VCaP (cell line): Measurements from ENCODE around the gene CHGA.

Source experiments
- H3K27ac ChIP-seq: fragments of 450-650 bp; 2 replicates; pipeline ENCODE4 v1.5.1; 2017
- TF ChIP-seq, protein P1 (sequence below): fragments of 450-650 bp; conservative IDR thresholded peaks from 2 replicates; pipeline ENCODE4 v1.5.1; 2017; ENCODE audit warnings: mild to moderate bottlenecking, moderate library complexity

CHGA gene

DNA sequence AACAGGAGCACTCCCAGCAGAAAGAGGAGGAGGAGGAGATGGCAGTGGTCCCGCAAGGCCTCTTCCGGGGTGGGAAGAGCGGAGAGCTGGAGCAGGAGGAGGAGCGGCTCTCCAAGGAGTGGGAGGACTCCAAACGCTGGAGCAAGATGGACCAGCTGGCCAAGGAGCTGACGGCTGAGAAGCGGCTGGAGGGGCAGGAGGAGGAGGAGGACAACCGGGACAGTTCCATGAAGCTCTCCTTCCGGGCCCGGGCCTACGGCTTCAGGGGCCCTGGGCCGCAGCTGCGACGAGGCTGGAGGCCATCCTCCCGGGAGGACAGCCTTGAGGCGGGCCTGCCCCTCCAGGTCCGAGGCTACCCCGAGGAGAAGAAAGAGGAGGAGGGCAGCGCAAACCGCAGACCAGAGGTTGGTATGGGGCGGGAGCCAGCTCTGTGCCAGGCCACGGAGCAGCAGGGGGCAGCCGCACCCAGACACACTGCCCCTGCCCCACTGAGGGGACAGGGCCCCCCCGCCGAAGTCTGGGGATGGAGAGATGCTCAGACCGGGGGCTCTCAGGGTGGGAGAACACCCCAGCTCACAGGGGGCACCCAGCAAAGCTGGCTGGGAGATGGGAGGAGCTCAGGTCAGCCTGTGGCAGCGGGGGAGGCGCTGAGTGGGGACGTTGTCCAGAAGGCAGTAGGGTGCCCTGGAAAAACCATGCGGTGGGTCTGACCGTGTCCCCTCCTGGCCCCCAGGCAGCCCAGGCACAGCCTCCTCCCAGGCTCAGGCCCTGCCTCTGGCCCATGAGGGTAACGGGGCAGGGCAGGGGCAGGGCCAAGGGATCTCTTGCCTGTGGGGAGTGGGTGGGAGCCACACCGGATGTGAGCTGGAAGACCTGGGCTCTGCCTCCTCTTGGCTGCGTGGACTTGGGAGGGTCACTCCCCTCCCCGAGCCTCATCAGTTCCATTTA is 9.8 kb downstream of the CHGA start:
- TF ChIP-seq, protein P1, sequence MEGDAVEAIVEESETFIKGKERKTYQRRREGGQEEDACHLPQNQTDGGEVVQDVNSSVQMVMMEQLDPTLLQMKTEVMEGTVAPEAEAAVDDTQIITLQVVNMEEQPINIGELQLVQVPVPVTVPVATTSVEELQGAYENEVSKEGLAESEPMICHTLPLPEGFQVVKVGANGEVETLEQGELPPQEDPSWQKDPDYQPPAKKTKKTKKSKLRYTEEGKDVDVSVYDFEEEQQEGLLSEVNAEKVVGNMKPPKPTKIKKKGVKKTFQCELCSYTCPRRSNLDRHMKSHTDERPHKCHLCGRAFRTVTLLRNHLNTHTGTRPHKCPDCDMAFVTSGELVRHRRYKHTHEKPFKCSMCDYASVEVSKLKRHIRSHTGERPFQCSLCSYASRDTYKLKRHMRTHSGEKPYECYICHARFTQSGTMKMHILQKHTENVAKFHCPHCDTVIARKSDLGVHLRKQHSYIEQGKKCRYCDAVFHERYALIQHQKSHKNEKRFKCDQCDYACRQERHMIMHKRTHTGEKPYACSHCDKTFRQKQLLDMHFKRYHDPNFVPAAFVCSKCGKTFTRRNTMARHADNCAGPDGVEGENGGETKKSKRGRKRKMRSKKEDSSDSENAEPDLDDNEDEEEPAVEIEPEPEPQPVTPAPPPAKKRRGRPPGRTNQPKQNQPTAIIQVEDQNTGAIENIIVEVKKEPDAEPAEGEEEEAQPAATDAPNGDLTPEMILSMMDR = no peak
- H3K27ac ChIP-seq = no peak overlapping the region

DNA sequence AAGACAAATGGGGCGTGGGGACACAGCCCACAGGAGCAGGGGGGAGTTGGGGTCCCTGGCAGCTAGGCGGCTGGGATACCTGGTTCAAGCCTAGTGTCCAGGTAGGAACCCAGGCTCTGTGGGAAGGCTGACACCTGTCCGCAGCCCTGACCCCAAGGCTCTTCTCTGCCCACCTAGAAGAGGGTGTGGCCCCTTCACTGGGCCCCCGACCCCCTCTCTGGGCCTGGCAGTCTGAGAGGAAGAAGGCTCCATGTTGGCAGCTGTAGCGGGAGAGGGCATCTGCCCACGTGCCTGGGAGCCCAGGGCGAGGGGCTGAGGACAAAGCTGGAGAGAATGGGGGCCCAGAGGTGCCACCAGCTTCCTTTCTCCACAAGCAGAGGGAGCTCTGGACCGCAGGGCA is 10.5 kb downstream of the CHGA start:
- H3K27ac ChIP-seq = no peak overlapping the region
- TF ChIP-seq, protein P1 = no peak

DNA sequence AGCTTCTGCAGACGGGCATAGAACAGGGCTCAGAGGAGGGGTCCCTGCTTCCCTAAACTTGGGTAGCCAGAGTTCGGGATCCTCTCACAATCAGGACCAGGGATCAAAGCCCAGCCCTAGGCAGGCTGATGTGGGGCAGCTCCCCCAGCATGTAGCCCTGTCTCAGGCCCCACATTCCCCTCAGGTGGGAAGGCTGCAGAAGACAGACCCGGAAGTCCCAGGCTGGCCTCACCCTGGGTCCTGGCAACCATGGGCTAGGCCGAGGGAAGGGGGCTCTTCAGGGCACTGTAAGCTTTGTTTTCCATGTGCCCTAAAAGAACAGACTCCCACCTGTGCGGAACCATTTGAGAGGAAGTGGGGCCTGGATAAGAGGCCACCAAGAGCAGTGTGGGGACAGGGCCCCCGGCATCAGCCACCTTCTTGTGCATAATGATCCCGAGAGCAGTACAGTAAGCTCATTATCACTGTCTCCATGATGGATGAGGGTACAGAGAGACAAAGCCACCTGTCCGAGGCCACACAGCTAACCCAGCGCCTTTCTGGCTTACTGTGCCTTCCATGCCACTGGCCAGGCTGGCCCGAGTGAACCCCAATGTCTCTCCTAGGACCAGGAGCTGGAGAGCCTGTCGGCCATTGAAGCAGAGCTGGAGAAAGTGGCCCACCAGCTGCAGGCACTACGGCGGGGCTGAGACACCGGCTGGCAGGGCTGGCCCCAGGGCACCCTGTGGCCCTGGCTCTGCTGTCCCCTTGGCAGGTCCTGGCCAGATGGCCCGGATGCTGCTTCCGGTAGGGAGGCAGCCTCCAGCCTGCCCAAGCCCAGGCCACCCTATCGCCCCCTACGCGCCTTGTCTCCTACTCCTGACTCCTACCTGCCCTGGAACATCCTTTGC is 11.5 kb downstream of the CHGA start:
- H3K27ac ChIP-seq = no peak overlapping the region
- TF ChIP-seq, protein P1 = no peak

DNA sequence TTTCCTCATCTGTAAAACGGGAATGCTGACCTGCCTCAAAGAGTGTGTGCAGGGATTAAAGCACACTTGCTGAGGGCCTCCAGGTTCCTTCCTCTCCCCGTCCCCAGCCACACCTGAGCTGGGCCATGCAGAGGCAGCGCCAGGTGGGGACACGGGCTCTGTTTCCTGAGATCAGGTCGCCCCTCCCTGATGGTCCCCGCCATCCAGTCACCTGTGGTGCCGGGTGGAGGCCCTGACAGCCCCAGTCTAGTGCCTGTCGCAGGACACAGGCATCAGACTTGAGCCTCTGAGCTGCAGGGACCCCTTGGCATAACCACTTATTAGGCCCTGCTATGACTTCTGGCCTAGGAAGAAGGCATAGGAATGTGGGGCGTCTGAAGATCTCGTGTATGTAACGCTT is 12.5 kb downstream of the CHGA start:
- TF ChIP-seq, protein P1 = no peak
- H3K27ac ChIP-seq = no peak overlapping the region

DNA sequence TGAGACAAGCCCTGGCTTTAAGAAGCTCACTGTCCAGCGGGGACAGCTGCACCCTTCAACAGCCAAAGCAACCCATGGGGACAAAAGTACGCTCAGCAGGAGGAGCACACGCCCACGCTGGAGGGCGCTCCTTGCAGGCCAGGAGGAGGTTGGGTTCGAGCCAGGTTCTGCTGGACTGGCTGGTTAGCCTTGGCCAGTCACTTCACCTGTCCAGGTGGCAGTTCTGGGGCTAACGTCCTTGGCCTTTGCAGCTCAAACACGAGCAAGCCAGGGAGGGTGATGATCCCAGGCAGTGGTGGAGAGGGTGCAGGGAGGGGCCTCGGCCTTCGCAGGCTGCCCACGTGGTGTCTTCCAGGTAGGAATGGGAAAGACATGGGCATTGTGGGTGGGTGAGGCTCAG is 13.1 kb downstream of the CHGA start:
- no peak overlapping the region for H3K27ac ChIP-seq
- TF ChIP-seq, protein P1 = no peak

DNA sequence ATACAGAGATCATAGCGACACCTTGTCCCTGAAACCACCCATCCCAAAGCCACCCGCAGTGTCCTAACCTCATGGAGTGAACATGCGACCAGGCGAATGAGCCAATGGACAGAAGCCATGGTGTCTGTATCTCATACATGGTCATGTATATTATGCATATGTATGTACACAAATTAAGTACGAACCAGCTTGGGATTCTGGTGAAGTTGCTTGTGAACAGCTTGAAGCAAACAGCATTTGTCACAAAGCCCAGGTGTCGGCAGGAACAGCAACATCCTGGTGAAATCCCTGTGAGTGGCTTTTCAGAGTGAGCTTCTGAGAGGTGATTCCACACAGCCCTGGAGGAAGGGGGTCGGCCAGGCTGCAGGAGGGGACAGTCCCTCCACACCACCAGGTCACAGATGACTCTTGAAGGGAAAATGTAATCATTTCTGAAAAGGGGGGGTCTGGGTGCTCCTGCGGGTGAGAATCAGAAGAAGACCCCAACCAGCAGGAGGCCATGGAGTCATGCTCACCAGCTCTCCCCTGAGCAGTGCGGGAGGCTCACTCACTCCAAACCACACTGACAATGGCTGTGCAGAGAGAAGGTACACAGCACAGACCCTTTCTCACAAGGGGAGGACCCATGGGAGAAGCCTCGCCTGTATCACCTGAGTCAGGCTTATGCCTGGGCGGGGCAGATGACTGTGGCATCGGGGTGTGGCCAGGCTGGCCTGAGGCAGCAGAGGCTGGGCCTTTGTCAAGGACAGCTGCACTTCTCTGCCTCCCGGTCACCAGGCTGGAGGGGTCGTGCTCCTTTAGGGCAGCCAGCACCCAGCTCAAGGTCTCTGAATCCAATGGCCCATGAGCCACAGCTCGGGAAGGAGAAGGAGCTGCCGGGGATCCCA is 14.3 kb downstream of the CHGA start:
- TF ChIP-seq, protein P1 = no peak
- H3K27ac ChIP-seq = no peak overlapping the region
